Left ventricle myocardium inferior (tissue), 1 donor: ENCODE results near the gene TAS2R30. TPM values are rescaled to one million over a fixed set of nuclear protein-coding genes. Genes with fewer than 3 reads are reported as not detected.
"Not testable (repeated sequence)": the region's sequence is repeated elsewhere in the genome, so short reads cannot be mapped to it uniquely, and the experiment has no call there.

Experiments used
- DNase-seq: peaks from one replicate; pipeline ENCODE4 v3.0.0-alpha.2; 2020
- H3K27ac ChIP-seq: fragments of 200-600 bp; replicated peaks from 2 replicates; pipeline ENCODE4 v1.8.0; 2021
- H3K27me3 ChIP-seq: fragments of 200-600 bp; 2 replicates; pipeline ENCODE4 v1.8.0; 2021; ENCODE audit warnings: low read depth
- H3K36me3 ChIP-seq: fragments of 200-600 bp; 2 replicates; pipeline ENCODE4 v1.8.0; 2021
- H3K4me1 ChIP-seq: fragments of 200-600 bp; 2 replicates; pipeline ENCODE4 v1.8.0; 2021
- H3K4me3 ChIP-seq: fragments of 200-600 bp; 2 replicates; pipeline ENCODE4 v1.8.0; 2021; ENCODE audit warnings: mild to moderate bottlenecking, moderate library complexity
- H3K9me3 ChIP-seq: fragments of 200-600 bp; replicated peaks from 2 replicates; pipeline ENCODE4 v1.8.0; 2021
- intact Hi-C: fragments of 100-400 bp; cut with micrococcal nuclease; formaldehyde crosslinking; loops from one replicate; pipeline ENCODE4 v1.11.0; 2022
- total RNA-seq: library from RNA; stranded (reverse); fragmentation: NEBNext Ultra II Directional; extraction: Animal tissue kit (Norgen Biotek cat#: 25700); gene quantifications from one replicate; pipeline ENCODE4 v1.2.1, GENCODE V29; 2021
- TF ChIP-seq, protein P1 (sequence below): fragments of 200-600 bp; IDR thresholded peaks from 2 replicates; pipeline ENCODE4 v1.8.0; 2021; ENCODE audit warnings: antibody characterized with exemption, mild to moderate bottlenecking, borderline replicate concordance
- donor health status: DM: no; HTN: yes; CAD: no; lungs with severe emphysema.

Gene TAS2R30
- total RNA-seq, 1 donor from 2014 or later = 0.44 TPM

DNA sequence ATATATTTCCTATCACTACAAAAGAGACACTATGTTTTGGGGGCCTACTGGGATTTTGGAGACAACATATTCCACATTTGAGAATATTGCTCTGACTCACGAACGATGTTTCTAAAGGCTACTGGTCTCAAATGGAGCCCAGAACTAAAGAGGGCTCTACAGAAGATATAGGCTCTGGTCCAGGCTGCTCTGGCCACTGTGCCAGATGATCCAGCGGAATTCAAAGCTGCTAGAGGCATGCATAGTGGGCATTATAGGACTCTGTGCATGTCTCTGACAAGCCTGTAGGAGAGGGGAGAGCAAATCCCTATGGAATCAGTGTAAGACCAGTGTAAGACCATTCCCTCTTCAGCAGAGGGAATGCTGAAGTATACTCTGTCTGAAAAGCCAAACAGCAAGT lies 4.1 kb downstream of the TAS2R30 start:
- no peaks in the 10 kb centered on the region for H3K36me3 ChIP-seq
- H3K9me3 ChIP-seq = no peaks in the 10 kb centered on the region
- H3K27ac ChIP-seq = no peak overlapping the region
- peaks cover 36% of the 10 kb centered on the region for H3K4me1 ChIP-seq
- no peak for DNase-seq
- H3K27me3 ChIP-seq = no peaks in the 10 kb centered on the region
- H3K4me3 ChIP-seq = no peak overlapping the region
- TF ChIP-seq, protein P1, sequence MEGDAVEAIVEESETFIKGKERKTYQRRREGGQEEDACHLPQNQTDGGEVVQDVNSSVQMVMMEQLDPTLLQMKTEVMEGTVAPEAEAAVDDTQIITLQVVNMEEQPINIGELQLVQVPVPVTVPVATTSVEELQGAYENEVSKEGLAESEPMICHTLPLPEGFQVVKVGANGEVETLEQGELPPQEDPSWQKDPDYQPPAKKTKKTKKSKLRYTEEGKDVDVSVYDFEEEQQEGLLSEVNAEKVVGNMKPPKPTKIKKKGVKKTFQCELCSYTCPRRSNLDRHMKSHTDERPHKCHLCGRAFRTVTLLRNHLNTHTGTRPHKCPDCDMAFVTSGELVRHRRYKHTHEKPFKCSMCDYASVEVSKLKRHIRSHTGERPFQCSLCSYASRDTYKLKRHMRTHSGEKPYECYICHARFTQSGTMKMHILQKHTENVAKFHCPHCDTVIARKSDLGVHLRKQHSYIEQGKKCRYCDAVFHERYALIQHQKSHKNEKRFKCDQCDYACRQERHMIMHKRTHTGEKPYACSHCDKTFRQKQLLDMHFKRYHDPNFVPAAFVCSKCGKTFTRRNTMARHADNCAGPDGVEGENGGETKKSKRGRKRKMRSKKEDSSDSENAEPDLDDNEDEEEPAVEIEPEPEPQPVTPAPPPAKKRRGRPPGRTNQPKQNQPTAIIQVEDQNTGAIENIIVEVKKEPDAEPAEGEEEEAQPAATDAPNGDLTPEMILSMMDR = no peak
- intact Hi-C loops = no loop called here

DNA sequence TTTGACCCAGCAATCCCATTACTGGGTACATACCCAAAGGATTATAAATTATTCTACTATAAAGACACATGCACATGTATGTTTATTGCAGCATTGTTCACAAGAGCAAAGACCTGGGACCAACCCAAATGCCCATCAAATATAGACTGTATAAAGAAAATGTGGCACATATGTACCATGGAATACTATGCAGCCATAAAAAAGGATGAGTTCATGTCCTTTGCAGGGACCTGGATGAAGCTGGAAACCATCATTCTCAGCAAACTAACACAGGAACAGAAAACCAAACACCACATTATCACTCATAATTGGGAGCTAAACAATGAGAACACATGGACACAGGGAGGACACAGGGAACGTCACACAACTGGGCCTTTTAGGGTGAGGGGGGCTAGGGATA lies 20.3 kb downstream of the TAS2R30 start:
- intact Hi-C loops = not testable (repeated sequence)
- peaks cover 61% of the 10 kb centered on the region for H3K9me3 ChIP-seq

DNA sequence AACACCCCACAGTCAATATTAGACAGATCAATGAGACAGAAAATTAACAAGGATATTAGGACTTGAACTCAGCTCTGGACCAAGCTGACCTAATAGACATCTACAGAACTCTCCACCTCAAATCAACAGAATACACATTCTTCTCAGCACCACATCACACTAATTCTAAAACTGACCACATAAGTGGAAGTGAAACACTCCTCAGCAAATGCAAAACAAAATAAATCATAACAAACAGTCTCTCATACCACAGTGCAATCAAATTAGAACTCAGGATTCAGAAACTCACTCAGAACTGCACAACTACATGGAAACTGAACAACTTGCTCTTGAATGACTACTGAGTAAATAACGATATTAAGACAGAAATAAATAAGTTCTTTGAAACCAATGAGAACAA lies 23.2 kb downstream of the TAS2R30 start:
- DNase-seq, H3K4me3 ChIP-seq, H3K27me3 ChIP-seq, H3K4me1 ChIP-seq, H3K27ac ChIP-seq, H3K36me3 ChIP-seq, intact Hi-C loops: not testable (repeated sequence)
- peaks cover 42% of the 10 kb centered on the region for H3K9me3 ChIP-seq

More for the DNA sequence above, 20.3 kb downstream of the TAS2R30 start:
- H3K36me3 ChIP-seq, H3K4me1 ChIP-seq, DNase-seq, H3K4me3 ChIP-seq, H3K27ac ChIP-seq, H3K27me3 ChIP-seq: not testable (repeated sequence)

DNA sequence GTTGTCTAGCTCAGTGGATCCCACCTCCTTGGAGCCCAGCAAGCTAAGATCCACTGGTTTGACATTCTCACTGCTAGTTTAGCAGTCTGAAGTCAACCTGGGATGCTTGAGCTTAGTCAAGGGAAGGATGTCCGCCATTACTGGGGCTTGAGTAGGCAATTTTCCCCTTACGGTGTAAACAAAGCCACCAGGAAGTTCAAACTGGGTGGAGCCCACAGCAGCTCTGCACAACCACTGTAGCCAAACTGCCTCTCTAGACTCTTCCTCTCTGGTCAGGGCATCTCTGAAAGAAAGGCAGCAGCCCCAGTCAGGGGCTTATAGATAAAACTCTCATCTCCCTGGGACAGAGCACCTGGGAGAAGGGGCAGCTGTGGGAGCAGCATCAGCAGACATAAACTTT lies 25.6 kb downstream of the TAS2R30 start:
- H3K36me3 ChIP-seq = peaks cover 6% of the 10 kb centered on the region
- no peaks in the 10 kb centered on the region for H3K27me3 ChIP-seq
- intact Hi-C loops = no loop called here
- H3K4me1 ChIP-seq = no peaks in the 10 kb centered on the region
- no peak overlapping the region for H3K27ac ChIP-seq
- peaks cover 30% of the 10 kb centered on the region for H3K9me3 ChIP-seq
- TF ChIP-seq, protein P1 = no peak
- no peak overlapping the region for H3K4me3 ChIP-seq
- DNase-seq = no peak

DNA sequence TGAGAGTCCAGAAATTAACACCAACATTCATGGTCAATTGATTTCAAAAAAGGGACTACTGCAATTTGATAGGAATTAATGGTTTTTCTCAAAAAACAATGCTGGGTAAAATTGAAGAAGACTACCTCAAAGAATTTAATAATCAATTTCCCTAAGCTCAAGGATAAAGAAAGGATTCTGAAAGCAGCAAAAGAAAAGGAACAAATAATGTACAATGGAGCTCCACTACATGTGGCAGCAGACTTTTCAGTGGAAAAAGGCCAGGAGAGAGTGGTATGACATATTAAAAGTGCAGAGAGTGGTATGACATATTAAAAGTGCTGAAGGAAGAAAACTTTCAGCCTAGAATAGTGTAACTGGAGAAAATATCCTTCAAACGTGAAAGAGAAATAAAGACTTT lies 26.7 kb downstream of the TAS2R30 start:
- Histone ChIP-seq H3K27ac (no peak overlapping the region), H3K9me3 (peaks cover 26% of the 10 kb centered on the region), H3K4me1 (no peaks in the 10 kb centered on the region), H3K4me3 (no peak overlapping the region), H3K27me3 (no peaks in the 10 kb centered on the region), H3K36me3 (peaks cover 6% of the 10 kb centered on the region)
- intact Hi-C loops = no loop called here
- TF ChIP-seq, protein P1 = no peak
- no peak for DNase-seq

DNA sequence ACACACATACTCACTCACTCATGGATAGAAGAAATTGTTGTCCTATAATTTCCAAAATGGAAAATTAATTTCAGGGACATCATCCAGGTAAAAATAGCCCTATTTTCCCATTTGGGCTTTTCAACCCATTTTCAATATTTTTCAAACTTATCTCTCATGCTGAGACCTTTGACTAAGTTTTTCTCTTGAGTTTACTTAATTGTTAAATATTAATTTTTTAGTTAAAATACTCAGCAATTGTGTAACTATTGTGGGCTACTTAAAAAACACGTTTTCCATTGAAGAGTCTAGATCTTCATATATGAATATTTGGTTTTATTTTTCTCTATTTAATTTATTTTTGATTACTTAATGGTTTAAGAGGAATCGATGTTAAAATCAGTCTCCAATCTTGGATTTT lies 28.2 kb downstream of the TAS2R30 start:
- no peak for DNase-seq
- no peaks in the 10 kb centered on the region for H3K27me3 ChIP-seq
- TF ChIP-seq, protein P1 = no peak
- intact Hi-C loops = no loop called here
- H3K9me3 ChIP-seq = peaks cover 14% of the 10 kb centered on the region
- no peak overlapping the region for H3K27ac ChIP-seq
- peaks cover 2% of the 10 kb centered on the region for H3K36me3 ChIP-seq
- H3K4me1 ChIP-seq = no peaks in the 10 kb centered on the region
- no peak overlapping the region for H3K4me3 ChIP-seq

DNA sequence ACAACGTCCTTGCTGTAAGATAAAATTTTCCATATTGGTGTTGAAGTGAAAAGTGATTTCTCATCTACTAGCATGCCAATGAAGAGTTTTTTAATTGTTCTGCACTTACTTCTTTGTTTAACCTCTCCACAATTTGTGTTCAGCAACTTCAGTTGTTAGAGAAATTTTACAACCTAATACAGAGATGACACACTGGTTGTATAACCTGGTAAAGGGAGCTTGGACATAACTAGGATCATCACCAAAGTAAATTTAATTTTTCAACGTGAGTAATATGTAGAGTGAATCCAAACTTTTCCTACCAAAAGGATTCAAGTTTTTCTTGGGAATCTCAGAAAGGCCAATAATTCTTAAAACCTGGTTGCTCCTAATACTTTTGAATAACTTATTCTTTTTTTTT lies 28.9 kb downstream of the TAS2R30 start:
- H3K4me1 ChIP-seq = no peaks in the 10 kb centered on the region
- H3K27me3 ChIP-seq = no peaks in the 10 kb centered on the region
- H3K9me3 ChIP-seq = peaks cover 7% of the 10 kb centered on the region
- H3K4me3 ChIP-seq = no peak overlapping the region
- TF ChIP-seq, protein P1 = no peak
- no peak for DNase-seq
- H3K36me3 ChIP-seq = peaks cover 4% of the 10 kb centered on the region
- H3K27ac ChIP-seq = no peak overlapping the region
- intact Hi-C loops = no loop called here

DNA sequence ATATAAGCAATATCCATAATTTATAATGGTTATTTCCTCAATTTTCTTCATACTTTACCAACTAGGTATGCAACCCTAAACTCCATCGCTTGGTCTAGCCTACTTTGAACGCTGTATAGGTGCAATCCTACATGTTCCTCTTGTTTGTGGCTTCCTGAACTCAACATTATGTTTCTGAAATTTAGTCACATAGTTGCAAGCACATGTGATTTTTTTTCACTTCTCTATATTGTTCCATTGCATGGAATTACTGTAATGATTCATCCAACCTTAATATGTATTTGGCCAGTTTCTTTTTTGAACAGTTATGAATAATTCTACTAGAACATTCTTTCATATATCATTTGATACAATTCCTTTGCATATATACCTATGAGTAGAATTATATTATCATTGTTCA lies 39.5 kb downstream of the TAS2R30 start:
- H3K4me3 ChIP-seq, H3K27ac ChIP-seq, H3K9me3 ChIP-seq, H3K36me3 ChIP-seq, DNase-seq, H3K27me3 ChIP-seq, intact Hi-C loops, H3K4me1 ChIP-seq: not testable (repeated sequence)
